Stimulated activated CD8-positive, alpha-beta memory T cell treated with anti-CD3 and anti-CD28 coated beads, Interleukin-2, amount 100 ng/mL, for 1 hour (primary cell): ENCODE data around the gene CCDC182.
A peak's percentile ranks its signal among the peaks of the same experiment; 100 is the strongest.

ENCODE experiments used
- DNase-seq, 2 donors: peaks; one replicate each; pipeline ENCODE4 v3.0.0-alpha.2; 2020; ENCODE audit warnings: low read depth in 2 of 2

The CCDC182 gene

GRCh38 chr17:57757735-57758134, 12.6 kb upstream of the CCDC182 start:
- DNase-seq = no peak

DNA sequence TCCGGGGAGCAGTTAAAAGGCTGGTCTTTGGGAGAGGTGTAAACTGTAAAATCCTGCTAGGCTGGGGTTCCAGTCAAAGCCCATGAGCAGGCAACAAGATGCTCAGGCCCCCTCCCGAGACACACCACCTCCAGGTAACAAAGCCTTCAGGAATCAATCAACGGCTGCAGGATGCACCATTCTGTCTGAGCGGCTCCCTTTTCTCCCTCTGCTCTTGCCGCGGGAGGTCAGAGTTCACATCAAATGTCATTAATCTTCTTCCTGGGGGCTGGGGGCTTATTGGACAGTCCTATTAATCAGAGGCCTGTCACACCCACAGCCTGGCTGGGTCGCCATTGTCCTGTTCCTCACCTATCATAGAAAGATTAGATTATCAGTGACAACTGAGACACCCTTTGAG, 11.9 kb upstream of the CCDC182 start:
- DNase-seq = no peak

GRCh38 chr17:57755480-57756070, 10.5 kb upstream of the CCDC182 start:
- no peak for DNase-seq

DNA sequence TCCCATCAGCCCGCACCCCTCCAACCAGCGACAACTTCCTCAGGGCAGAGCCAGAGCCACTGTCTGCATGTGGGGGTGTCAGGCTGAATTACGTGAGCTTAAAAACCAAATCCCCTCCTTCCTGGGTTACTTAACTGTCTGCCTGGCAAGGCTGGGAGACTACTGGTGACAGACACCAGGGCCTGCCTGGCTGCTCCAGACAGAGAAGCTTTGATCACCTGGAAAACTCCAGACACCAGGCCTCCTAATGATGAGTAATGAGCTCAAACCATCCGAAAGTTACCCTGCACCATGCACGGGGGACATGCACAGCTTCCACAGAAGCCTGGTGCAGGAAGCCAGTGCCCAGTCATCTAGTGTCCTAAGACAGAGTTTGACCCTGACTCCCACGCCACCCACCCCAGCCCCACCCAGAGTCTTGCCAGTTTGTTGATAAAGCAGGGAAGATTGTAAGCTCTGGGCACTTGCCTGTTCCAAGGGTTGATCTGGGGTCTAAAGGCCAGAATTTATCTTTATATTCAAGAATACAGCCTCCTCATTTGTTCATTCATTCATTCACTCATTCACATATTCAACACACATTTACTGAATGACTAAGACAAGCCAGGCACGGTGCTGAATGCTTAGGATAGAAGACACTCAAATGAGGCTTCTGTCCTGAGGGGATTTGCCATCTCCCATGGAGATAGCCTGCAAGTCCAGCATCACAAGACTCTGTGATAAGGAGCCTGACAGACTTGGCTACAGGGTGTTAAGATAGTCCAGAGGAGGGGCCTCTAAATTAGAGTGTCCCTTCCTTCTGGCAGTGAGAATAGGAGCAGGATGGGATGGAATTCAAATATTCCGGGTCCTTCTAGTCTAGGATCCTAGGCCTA, 7.2 kb upstream of the CCDC182 start:
- DNase-seq = no peak

- no peak for DNase-seq
Measured at GRCh38 chr17:57751348-57751971, 6.4 kb upstream of the CCDC182 start.

DNA sequence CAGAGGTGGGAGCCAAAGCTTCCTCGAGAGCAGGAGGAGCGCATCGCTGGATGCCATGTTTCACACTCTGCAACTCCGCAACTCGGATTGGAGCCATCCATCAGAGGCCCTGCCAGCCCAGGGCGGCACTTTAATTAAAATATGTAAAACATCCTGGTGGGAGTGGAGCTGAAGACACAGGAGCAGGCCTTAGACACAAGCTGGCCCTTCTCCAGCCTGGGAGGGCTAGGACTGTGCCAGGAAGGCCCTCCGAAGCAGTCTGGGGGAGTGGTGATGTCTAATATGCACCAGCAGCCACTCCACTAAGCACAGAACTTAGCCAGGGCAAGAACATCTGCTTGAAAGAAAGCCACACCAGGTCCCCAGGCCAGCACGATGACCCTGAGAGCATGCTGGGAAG, 5.8 kb upstream of the CCDC182 start:
- no peak for DNase-seq

DNA sequence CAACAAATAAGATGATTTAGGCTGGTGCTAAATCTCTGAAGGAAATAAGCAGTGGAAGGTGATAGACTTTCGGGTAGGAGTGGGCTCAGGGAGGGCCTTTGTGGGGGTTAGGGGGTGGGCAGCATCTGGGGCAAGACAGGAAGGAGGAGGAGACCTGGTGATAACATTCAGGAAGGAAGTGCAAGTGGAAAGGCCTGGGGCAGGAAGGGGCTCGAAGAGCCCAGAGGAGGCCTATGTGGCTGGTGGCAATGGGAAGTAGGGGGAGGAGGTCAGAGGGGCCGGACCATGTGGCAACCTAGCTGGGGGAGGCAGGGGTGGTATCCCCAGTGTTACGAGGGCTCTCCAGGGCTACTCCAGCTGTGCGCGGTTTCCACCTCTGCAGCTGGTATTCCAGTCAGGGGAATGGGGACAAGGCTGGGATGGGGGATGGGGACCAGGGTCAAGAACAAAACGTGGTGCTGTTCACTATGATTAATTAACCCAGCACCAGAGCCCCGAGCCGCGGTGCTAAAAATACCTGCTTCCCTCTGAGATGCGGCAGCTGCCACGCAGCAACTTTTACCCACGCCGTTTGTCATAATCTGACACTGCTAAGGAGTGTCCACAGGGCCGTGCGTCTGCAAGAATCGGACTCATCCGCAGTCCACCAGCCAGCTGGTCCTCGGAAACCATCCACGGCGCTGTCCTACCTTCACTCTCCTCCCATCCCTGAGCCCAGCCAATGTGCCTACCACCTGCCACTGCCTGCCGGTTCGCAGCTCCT, 5.2 kb upstream of the CCDC182 start:
- DNase-seq = no peak

GRCh38 chr17:57749701-57750100, 4.6 kb upstream of the CCDC182 start:
- no peak for DNase-seq

DNA sequence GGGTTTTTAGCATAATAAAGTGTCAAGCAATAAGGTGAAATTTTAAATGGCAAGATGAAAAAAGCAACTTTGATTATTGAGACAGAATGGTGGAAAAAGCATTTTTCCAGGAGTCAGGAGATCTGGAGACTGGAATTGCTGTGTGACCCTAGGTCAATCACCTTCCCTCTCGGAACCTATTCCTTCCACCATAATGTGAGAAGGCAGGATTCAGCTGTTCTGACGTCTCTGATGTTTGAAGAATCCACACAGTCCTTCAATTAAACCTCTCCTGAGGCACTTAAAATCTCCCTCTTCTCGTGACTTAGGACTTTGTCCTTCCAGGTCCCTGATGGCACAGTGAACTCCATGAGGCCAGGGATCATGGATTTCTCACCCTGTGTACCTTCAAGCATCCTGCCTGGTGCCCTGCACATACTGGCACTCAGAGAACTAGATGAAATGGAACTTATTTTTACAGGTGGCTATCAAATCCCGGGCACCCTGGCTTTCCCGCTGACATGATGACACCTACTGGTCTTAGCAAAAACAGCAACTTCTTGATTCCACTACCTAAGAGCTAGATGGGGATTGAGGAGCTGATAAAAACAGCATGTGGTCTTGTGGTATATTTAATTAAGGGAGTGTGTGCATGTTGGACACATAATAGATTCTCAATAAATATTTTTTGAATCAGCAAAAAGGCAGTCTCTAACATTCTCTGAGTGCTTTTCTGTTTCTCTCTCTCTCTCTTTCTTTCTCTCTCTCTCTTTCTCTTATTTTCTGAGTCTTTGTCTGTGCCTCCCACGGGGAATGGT, 2.3 kb upstream of the CCDC182 start:
- peak in 1 of 2 donors; percentile 11 for DNase-seq

DNA sequence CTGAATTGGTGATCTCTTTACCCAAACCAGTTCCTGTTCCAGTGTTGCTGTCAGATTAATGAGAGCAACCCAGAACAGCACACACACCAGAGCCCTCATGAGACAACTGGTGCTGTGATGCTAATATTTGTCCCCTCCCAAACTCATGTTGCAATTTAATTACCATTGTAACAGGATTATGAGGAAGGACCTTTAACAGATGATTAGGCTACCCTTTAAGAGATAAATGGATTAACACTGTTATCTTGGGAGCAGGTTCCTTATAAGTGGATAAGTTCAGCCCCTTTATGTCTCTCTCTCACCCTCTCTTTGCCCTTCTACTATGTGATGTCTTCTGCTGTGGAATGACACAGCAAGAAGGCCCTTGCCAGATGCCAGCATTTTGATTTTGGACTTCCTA, 1.1 kb upstream of the CCDC182 start:
- no peak for DNase-seq

GRCh38 chr17:57744195-57745170, 616 bp downstream of the CCDC182 start:
- no peak for DNase-seq

DNA sequence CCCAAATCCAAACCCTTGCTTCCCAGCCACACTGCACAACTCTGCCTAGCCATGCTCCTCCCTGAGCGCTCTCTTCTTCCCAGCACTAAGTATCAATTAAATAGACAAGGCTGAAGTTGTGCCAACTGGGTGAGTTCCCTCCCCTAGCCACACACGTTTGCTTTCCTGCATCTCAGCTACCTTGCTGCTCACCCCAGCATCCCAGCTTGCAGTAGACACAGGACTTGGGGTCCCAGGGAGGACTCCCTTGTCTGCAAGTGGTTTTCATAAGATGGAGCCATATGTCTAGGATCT, 4.9 kb downstream of the CCDC182 start:
- DNase-seq = no peak

DNA sequence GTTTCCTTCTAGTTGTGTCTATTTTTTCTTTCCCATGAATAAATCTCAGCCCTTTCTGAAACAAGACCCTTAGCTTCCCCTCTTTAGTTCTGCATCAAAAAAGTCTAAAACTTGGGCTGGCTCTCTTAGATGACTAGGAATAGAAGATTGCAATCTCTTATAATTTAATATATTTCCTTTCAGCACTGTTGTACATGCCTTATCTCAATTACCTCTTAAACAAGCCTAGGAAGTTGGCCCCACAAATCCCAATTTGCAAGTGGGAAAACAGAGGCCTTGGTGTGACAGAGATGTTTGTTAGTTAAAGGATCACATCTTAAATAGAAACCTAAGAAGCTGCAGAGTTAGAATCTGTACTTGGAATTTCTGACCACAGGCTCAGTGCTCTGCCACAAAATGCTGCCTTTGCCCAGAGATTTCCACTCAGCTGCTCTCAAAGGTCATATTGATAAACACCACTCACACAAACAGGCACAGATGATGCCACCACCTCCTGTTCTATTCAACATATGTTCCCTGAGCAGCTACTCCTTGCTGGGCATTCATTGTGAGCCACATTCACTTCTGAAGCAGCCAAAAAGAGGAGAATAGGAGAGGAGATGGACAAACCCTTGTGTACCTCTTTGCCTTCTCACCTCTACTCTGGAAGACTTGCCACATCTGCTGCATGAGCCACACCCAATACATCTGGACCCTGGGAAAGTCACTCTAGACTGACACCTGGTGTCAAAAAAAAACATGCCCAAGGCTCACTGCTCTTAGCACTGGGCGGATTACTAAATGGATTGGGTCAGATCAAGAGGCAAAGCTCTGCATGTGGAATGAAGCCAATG, 5.5 kb downstream of the CCDC182 start:
- DNase-seq = no peak

- DNase-seq = no peak
Measured at GRCh38 chr17:57737450-57737849, 7.6 kb downstream of the CCDC182 start.

GRCh38 chr17:57735707-57736106, 9.4 kb downstream of the CCDC182 start:
- no peak for DNase-seq

DNA sequence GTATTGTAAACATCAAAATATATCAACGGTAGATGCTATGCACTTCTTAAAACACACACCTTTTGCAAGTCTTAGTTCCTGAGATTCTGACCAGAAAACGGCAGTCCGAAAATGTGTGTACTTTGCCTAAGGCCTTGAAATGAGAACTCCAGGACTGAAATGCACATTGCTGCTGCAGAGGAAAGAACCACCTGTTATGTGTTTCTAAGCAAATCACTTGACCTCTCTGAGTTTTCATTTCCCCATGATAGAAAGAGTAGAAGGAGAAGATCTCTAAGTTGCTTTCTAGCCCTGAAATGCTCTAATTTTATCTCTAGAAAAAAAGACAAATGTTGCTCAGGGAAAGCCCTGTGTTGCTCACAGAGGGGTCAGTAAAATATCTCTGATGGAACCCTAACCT, 9.9 kb downstream of the CCDC182 start:
- no peak for DNase-seq

- DNase-seq = no peak
Measured at GRCh38 chr17:57733085-57733484, 12.0 kb downstream of the CCDC182 start.

GRCh38 chr17:57732062-57732461, 13.0 kb downstream of the CCDC182 start:
- DNase-seq = no peak

DNA sequence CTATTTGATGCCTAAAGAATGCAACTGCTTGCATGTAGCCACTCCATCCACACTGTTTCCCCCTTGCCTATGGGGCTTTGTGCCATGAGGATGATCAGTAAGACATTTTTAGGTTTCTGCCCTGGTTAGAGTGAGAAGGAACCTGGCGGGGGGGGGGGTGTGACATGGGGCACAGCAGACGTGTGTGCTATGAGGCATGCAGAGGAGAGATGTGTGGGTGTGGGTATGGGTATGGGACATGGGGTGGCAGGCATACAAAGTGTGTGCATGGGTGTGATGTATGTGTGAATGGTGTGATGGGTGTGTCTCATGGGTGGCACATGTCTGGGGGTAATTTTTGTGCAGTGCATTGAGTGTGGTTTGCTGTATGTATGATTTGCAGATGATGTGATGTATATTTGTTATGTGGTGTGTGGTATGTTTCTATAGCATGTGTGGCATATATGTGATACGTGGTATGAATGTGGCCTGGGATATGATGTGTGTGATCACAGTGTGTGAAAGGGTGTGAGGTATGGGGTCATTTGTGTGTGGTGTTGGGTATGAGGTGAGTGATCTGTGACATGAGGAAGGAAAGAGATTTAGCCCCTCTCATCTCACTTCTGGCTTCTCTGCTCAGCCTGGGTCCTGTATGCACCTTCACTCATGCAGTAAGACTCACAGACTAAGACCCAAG, 14.9 kb downstream of the CCDC182 start:
- no peak for DNase-seq
